Measurements from ENCODE around the gene BMP15. TPM values are rescaled to one million over a fixed set of nuclear protein-coding genes. Genes with fewer than 3 reads are reported as not detected.

Gene BMP15
- total RNA-seq, 6 experiments from 2014 or later: not detected

DNA sequence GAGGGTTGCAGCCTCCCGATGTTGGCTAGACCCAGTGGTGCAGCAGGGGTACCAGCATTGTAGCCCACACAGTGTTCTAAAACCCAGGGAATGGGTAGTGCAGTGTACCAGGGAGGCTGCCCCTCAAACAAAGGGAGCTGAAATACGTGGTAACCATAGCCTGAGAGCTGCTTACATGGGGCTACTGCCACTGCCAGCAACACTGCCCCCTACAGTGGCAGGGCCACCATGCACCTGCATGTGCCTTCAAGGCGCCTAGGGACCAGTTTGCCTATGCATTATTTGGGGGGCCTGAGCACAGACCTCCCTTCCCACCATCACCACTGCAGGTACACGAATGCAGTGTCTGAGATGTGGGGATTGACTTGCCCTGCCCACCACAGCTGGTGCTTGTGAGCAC is 21.0 kb upstream of the BMP15 start:
- ATAC-seq (peak in 1 of 4 donors; percentile 24), DNase-seq (no peak)
- TF ChIP-seq, protein P1, sequence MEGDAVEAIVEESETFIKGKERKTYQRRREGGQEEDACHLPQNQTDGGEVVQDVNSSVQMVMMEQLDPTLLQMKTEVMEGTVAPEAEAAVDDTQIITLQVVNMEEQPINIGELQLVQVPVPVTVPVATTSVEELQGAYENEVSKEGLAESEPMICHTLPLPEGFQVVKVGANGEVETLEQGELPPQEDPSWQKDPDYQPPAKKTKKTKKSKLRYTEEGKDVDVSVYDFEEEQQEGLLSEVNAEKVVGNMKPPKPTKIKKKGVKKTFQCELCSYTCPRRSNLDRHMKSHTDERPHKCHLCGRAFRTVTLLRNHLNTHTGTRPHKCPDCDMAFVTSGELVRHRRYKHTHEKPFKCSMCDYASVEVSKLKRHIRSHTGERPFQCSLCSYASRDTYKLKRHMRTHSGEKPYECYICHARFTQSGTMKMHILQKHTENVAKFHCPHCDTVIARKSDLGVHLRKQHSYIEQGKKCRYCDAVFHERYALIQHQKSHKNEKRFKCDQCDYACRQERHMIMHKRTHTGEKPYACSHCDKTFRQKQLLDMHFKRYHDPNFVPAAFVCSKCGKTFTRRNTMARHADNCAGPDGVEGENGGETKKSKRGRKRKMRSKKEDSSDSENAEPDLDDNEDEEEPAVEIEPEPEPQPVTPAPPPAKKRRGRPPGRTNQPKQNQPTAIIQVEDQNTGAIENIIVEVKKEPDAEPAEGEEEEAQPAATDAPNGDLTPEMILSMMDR (IDR thresholded peaks at IDR 0.05): no peak
- no peak for TF ChIP-seq POLR2A (IDR thresholded peaks at IDR 0.05)
- Histone ChIP-seq H3K27ac (no peak overlapping the region), H3K4me3 (no peak overlapping the region), H3K36me3 (no peaks in the 10 kb centered on the region), H3K27me3 (no peaks in the 10 kb centered on the region), H3K9me3 (no peaks in the 10 kb centered on the region), H3K4me1 (no peaks in the 10 kb centered on the region)
- intact Hi-C loops (cut with DNase I): no loop called here
- no CpG with 5 or more reads among the region's 4 CpGs for WGBS (ENCODE audit: insufficient coverage, low coverage, low lambda C conversion rate, missing lambda C conversion rate)

DNA sequence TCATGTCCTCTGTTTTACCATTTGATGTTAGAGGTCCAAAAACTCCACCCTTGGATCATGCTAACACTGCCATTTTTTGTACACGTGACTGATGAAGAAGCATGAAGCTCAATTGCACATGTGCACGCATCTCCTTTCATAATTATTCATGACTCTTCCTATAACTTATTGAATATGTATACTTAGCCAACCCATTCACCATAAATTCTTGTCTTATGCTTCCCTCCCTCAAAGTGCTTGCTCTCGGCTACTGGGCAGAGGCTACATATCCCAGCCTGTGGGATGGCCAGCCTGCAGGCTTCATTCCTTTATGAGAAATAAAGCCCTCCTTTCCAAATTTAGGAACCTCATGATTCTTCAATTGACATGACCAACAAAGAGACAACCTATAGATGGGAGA is 17.5 kb upstream of the BMP15 start:
- DNase-seq (no peak), ATAC-seq (no peak)
- no peaks in the 10 kb centered on the region for H3K4me1 ChIP-seq
- H3K9me3 ChIP-seq: no peaks in the 10 kb centered on the region
- H3K36me3 ChIP-seq: no peaks in the 10 kb centered on the region
- no peak for TF ChIP-seq POLR2A (IDR thresholded peaks at IDR 0.05)
- TF ChIP-seq, protein P1 (IDR thresholded peaks at IDR 0.05): no peak
- no peaks in the 10 kb centered on the region for H3K27me3 ChIP-seq
- intact Hi-C loops (cut with DNase I): no loop called here
- no peak overlapping the region for H3K27ac ChIP-seq
- H3K4me3 ChIP-seq: no peak overlapping the region
- WGBS (ENCODE audit: insufficient coverage, low coverage, low lambda C conversion rate, missing lambda C conversion rate): 61% methylated on average over 3 of the region's 3 CpGs

DNA sequence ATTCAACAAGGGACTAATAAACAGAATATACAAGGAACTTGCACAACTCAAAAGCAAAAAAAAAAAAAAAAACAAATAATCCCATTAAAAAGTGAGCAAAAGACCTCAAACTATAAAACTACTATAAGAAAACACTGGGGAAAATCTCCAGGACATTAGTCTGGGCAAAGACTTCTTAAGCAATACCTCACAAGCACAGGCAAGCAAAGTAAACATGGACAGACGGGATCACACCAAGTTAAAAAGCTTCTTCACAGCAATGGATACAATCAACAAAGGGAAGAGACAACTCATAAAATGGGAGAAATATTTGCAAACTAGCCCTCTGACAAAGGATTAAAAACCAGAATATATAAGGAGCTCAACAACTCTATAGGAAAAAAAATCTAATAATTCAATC is 17.1 kb upstream of the BMP15 start:
- intact Hi-C loops (cut with DNase I): no loop called here
- WGBS (ENCODE audit: insufficient coverage, low coverage, low lambda C conversion rate, missing lambda C conversion rate): 0% methylated on average over 1 of the region's 1 CpG
- TF ChIP-seq POLR2A (IDR thresholded peaks at IDR 0.05): no peak
- TF ChIP-seq, protein P1 (IDR thresholded peaks at IDR 0.05): no peak

DNA sequence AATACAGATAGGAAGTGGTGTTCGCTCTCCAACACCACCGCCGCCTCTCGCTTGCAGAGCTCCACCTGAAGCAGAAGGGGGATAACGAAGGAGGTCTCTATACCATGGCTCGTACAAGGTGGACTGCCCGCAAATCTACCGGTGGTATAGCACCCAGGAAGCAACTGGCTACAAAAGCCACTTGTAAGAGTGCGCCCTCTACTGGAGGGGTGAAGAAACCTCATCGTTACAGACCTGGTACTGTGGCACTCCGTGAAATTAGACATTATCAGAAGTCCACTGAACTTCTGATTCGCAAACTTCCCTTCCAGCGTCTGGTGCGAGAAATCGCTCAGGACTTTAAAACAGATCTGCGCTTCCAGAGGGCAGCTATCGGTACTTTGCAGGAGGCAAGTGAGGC is 5.2 kb upstream of the BMP15 start:
- 68% methylated on average over 12 of the region's 17 CpGs for WGBS (ENCODE audit: insufficient coverage, low coverage, low lambda C conversion rate, missing lambda C conversion rate)
- intact Hi-C loops (cut with DNase I): loop anchor here in 1 of 2 donors (10.0 kb wide), 1 partner anchor 151 kb away; no protein-coding TSS in a partner anchor

More for the DNA sequence above, 17.1 kb upstream of the BMP15 start:
- no peak for ATAC-seq
- Histone ChIP-seq H3K27me3 (no peaks in the 10 kb centered on the region), H3K4me3 (no peak overlapping the region), H3K9me3 (no peaks in the 10 kb centered on the region), H3K36me3 (no peaks in the 10 kb centered on the region), H3K27ac (no peak overlapping the region), H3K4me1 (no peaks in the 10 kb centered on the region)
- no peak for DNase-seq

More for the DNA sequence above, 5.2 kb upstream of the BMP15 start:
- H3K27ac ChIP-seq: no peak overlapping the region
- DNase-seq (peak in 1 of 3 donors; percentile 44), ATAC-seq (no peak)
- TF ChIP-seq, protein P1 (IDR thresholded peaks at IDR 0.05): peak; percentile 31 to 60 (median 54)
- no peak for TF ChIP-seq POLR2A (IDR thresholded peaks at IDR 0.05)
- H3K9me3 ChIP-seq: no peaks in the 10 kb centered on the region
- H3K4me1 ChIP-seq: no peaks in the 10 kb centered on the region
- H3K27me3 ChIP-seq: no peaks in the 10 kb centered on the region
- H3K4me3 ChIP-seq: no peak overlapping the region
- H3K36me3 ChIP-seq: no peaks in the 10 kb centered on the region

All from right lobe of liver (tissue), 6 donors.